RWPE1 (cell line): ENCODE measurements around the gene PSMB3.
A peak's percentile ranks its signal among the peaks of the same experiment; 100 is the strongest.
"Not testable (repeated sequence)": the region's sequence is repeated elsewhere in the genome, so short reads cannot be mapped to it uniquely, and the experiment has no call there.

Experiments
- CTCF ChIA-PET: fragments of 350-600 bp; sonication (Branson Sonifier 250); formaldehyde crosslinking; extraction: SDS; loops from one replicate; lab custom pipeline; 2021; lab: Yijun Ruan, JAX
- POLR2A ChIA-PET: fragments of 400-600 bp; formaldehyde crosslinking; extraction: SDS; loops from one replicate; lab custom pipeline; 2020; ENCODE audit warnings: antibody characterized with exemption; ENCODE audit not compliant: low non-redundant PET; lab: Yijun Ruan, JAX
- DNase-seq: peaks from one replicate; pipeline ENCODE4 v3.0.0; 2012; ENCODE audit warnings: low spot score
- H3K27ac ChIP-seq: fragments of 450-650 bp; 2 replicates; pipeline ENCODE4 v1.5.1; 2017
- CTCF ChIP-seq: fragments of 450-650 bp; conservative IDR thresholded peaks from 2 replicates; pipeline ENCODE4 v1.5.1; 2017; ENCODE audit warnings: low read depth, mild to moderate bottlenecking

PSMB3 gene

DNA sequence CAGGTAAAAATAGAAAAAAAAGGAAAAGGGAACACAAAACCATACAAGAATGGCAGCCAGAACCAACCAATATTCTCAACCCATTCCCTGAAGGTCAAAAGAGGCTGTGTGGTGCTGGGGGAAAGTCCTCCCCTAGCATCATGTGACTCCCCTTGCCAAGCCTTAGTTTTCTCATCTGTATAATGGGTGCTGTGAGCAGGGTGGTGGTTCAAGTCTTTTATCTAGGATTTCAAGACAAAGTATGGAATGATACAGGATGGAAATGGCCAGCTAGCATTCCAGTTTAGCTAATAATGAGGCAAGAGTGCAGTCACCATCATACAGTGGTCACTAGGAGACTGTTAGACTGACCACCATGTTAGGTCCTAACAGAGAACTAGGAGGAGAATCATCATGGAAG is 20.7 kb downstream of the PSMB3 start:
- ChIA-PET POLR2A (no interaction called here), CTCF (no interaction called here)
- TF ChIP-seq CTCF: no peak
- DNase-seq: no peak
- H3K27ac ChIP-seq: no peak overlapping the region

DNA sequence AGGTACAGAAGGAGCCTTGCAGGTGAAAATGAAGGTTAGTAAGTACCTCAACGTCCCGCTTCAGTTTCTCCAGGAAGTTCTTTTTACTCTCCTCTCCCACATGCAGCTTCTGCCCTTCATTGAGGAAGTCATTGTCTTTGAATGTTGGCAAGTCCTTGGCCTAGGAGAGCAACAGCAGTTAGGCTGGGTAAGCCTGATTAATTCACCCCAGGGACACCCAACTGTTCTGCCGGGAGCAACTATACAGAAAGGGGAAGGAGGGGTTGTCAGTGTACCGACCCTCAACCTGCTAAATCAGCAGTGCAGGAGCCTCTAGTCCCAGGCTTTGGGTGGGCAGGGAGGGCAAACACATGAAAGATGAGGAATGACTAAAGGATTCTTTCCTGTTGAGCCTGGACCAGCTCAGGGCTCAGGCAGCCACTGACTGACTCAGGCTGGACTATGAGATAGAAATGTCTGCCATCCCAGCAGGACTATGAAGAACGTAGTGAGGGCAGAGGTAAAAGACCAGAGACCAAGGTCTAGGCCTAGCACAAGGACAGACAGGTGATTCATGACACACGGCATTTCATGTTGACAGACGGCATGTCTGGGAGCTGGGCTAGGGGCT is 25.2 kb downstream of the PSMB3 start:
- TF ChIP-seq CTCF: no peak
- ChIA-PET POLR2A (no interaction called here), CTCF (interaction anchor here (0.6 kb wide), 1 partner anchor 101 kb away, joined by 3 read pairs; no protein-coding TSS in a partner anchor)
- H3K27ac ChIP-seq: no peak overlapping the region
- DNase-seq: no peak

DNA sequence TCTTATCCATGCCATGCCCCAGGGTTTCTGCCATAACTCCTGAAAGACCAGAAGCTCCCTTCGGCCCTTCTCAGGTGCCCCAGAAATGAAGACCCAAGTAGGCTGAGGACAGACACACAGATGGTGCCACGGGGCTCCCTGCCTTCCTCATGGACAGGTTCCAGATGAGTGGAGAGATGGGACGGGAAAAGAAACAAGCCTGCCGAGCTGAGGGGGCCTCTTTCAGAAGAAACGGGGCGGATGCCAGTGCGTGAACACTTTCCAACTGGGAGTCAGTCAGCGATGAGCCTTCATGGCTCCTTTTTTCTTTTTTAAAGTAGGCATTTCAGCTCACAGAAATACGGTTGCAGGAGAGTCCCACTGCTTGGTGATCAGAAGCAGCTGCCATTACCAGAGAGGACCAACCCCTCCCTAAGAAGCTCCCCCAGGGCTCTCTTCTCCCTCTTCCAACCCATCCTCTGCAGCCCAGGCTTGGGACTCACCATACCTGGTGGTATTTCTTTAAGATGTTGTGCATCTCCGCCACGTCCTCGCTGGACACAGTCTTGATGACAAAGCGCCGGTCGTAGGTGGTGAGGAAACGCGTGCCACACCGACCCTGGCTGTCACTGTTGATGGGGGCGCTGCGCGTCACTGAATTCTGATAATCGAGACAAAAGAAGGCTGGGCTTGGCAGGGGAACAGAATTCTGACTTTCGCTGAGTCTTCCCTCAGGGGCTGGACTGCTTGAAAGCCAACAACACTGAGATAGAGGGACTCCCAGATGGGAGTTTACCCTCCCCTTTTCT is 27.6 kb downstream of the PSMB3 start:
- no peak for DNase-seq
- no peak overlapping the region for H3K27ac ChIP-seq
- no peak for TF ChIP-seq CTCF
- ChIA-PET CTCF (interaction anchor here (0.6 to 0.7 kb wide), 2 partner anchors 23 to 89 kb away, joined by 4 read pairs; no protein-coding TSS in a partner anchor), POLR2A (no interaction called here)

DNA sequence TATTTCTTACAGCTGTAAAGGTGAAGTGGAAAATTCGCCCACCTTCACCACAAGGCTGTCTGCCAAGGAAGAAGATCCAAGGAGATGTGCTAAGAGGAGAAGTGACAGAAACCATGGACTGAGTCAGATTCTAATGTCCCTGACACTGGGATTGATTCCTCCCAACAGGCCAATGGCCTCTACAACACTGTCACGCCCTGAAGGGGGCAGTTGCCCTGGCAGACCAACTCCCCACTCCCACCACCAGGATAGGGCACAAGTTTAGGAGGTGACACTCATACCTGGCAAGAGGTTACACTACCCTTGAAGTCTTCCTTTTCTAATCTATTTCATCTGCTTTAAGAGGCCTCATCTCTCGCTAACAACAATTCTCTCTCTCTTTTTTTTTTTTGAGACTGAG is 30.7 kb downstream of the PSMB3 start:
- no peak for DNase-seq
- POLR2A ChIA-PET: no interaction called here
- CTCF ChIA-PET: interaction anchor here (0.7 kb wide), 1 partner anchor 12 kb away, joined by 3 read pairs; no protein-coding TSS in a partner anchor
- H3K27ac ChIP-seq: no peak overlapping the region
- TF ChIP-seq CTCF: no peak

- CTCF ChIA-PET: interaction anchor here (0.6 to 1.0 kb wide), 3 partner anchors 29 to 1955 kb away, joined by 3 to 5 read pairs (median 3); no protein-coding TSS in a partner anchor
- DNase-seq: no peak
- POLR2A ChIA-PET: no interaction called here
- no peak for TF ChIP-seq CTCF
- no peak overlapping the region for H3K27ac ChIP-seq
These were observed 33.8 kb downstream of the PSMB3 start for GRCh38 chr17:38786372-38786771.

GRCh38 chr17:38787999-38788398 is 35.5 kb downstream of the PSMB3 start:
- H3K27ac ChIP-seq, CTCF ChIA-PET, DNase-seq, POLR2A ChIA-PET: not testable (repeated sequence)

DNA sequence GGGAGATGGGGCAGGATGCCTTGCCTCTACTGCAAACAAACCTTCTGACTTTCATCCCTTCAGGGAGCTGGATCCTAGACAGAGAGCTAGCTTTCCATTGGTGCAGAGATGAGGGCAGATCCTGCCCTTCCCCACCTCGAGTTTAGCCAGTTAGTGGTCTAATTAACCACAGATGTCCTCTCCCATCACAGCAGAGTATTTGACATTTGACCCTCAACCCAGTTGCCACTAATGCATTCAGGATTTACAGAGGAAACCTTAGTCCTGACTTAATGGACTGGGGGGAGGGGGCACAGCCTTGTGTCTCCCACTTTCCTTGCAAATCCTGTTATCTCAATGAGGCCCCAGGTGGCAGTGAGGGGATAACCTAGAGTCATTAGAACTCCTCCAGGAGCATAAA is 36.6 kb downstream of the PSMB3 start:
- CTCF ChIA-PET: no interaction called here
- POLR2A ChIA-PET: no interaction called here
- no peak for DNase-seq
- TF ChIP-seq CTCF: no peak
- H3K27ac ChIP-seq: no peak overlapping the region

DNA sequence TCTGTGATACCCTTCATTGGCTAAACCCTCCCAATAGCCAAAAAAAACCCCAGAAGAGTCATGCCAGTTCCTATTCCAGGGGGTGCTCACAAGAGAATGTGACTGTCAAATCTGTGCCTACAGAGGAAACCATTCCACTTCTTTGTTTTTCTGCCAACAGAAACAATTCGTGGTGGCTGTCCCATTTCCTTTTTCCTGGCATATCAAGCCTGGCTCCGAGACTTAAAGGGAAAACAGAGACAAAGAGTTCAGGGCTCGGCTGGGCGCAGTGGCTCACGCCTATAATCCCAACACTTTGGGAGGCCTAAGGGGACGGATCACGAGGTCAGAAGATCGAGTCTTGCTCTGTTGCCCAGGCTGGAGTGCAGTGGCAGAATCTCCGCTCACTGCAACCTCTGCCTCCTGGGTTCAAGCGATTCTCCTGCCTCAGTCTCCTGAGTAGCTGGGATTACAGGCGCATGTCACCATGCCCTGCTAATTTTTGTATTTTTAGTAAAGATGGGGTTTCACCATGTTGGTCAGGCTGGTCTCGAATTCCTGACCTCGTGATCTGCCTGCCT is 37.7 kb downstream of the PSMB3 start:
- DNase-seq, POLR2A ChIA-PET, CTCF ChIA-PET: not testable (repeated sequence)
- peak overlapping the region; percentile 31; the same call in 1 of the 2 replicates for H3K27ac ChIP-seq
